Measurements from ENCODE around the gene SP2.

Gene SP2

DNA sequence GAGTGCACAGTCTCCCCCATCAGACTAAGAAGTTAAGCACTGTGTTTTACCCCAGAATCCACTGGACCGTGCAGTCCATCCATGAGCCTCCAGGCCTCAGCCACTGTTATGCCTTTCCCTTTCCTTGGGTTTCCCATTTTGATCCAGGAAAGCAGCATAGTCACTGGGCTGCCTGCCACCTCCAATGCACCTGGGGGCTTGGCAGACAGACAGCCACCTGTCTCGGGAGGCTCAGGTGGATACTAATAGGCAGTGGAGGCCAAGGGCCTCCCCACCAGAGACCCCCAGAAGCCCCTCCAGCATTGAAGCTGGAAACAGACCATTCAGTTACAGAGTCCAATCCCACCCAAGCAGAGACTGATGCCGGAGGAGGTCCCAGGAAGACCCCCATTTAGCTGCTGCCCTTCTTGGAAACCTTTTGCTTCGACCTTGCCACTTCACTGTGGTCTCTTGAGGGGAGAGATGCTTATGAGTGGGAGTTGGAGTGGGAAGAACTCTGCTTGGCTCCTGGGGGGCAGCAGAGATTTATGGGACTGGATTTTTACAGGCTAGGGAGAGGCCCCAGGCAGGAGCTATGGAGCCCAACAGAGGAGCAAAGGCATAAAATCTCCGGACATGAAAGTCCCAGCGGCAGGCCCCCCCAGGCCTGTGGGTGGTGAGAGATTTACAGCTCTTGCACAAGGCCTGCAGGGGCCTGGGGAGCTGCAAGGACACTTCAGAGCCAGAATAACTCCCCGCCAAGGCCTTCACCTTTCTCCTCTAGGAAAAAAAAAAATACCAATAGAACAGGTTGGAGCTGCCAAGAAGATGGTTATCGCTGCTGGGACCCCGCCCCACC is 12.2 kb upstream of the SP2 start:
- H3K4me1 ChIP-seq (ENCODE audit: control insufficient read depth in 1 of 2, insufficient read depth in 2 of 2, low read length in 2 of 2), result peaks cover 5 to 6% of the 10 kb centered on the region in 2 donors
- H3K4me3 ChIP-seq (ENCODE audit: low read depth in 1 of 2, low read length in 2 of 2), result no peak overlapping the region
- no peaks in the 10 kb centered on the region for H3K27me3 ChIP-seq (ENCODE audit: low read depth, low read length)
- no peaks in the 10 kb centered on the region for H3K36me3 ChIP-seq (ENCODE audit: control insufficient read depth in 1 of 2, insufficient read depth in 2 of 2, low read length in 2 of 2)
- H3K9me3 ChIP-seq (ENCODE audit: control insufficient read depth in 1 of 2, low read length in 2 of 2), result no peaks in the 10 kb centered on the region
- no peak overlapping the region for H3K27ac ChIP-seq (ENCODE audit: low read length)

DNA sequence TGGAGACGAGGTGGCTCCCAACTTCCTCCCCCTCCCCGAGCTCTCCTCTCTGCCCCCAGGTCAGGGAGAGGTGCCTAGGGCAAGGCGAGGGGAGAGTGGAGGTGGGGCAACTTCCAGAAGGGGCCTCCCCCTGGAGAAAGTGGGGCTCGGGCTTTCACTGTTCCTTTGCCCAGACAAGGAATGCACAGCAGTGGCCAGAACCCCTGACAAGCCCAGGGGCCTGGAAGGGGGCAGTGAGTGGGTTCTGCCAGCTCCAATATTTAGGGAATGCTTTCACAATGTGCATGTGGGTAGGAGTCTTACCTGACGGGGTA is 11.7 kb upstream of the SP2 start:
- peaks cover 5 to 6% of the 10 kb centered on the region in 2 donors for H3K4me1 ChIP-seq (ENCODE audit: control insufficient read depth in 1 of 2, insufficient read depth in 2 of 2, low read length in 2 of 2)
- no peaks in the 10 kb centered on the region for H3K36me3 ChIP-seq (ENCODE audit: control insufficient read depth in 1 of 2, insufficient read depth in 2 of 2, low read length in 2 of 2)
- H3K4me3 ChIP-seq (ENCODE audit: low read depth in 1 of 2, low read length in 2 of 2), result no peak overlapping the region
- no peaks in the 10 kb centered on the region for H3K27me3 ChIP-seq (ENCODE audit: low read depth, low read length)
- H3K27ac ChIP-seq (ENCODE audit: low read length), result peak overlapping the region; percentile 31
- H3K9me3 ChIP-seq (ENCODE audit: control insufficient read depth in 1 of 2, low read length in 2 of 2), result no peaks in the 10 kb centered on the region

GRCh38 chr17:47884905-47885730 is 10.9 kb upstream of the SP2 start:
- Histone ChIP-seq H3K36me3 (ENCODE audit: control insufficient read depth in 1 of 2, insufficient read depth in 2 of 2, low read length in 2 of 2) (no peaks in the 10 kb centered on the region), H3K27ac (ENCODE audit: low read length) (peak overlapping the region; percentile 31), H3K9me3 (ENCODE audit: control insufficient read depth in 1 of 2, low read length in 2 of 2) (no peaks in the 10 kb centered on the region), H3K4me3 (ENCODE audit: low read depth in 1 of 2, low read length in 2 of 2) (no peak overlapping the region), H3K4me1 (ENCODE audit: control insufficient read depth in 1 of 2, insufficient read depth in 2 of 2, low read length in 2 of 2) (peaks cover 5 to 6% of the 10 kb centered on the region in 2 donors), H3K27me3 (ENCODE audit: low read depth, low read length) (no peaks in the 10 kb centered on the region)

DNA sequence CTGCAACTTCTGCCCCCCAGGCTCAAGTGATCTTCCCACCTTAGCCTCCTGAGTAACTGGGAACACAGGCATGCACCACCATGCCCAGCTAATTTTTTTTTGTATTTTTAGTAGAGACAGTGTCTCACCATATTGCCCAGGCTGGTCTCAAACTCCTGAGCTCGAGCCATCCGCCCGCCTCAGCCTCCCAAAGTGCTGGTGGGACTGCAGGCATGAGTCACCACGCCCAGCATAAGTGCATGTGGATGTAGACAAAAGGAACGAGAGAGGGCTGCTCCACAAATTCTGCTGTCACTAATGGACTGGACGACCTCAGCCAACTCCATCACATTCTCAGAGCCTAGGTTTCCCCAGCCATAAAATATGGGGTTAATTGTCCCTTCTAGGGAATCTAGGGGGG is 7.7 kb upstream of the SP2 start:
- no peaks in the 10 kb centered on the region for H3K36me3 ChIP-seq (ENCODE audit: control insufficient read depth in 1 of 2, insufficient read depth in 2 of 2, low read length in 2 of 2)
- no peaks in the 10 kb centered on the region for H3K9me3 ChIP-seq (ENCODE audit: control insufficient read depth in 1 of 2, low read length in 2 of 2)
- no peak overlapping the region for H3K27ac ChIP-seq (ENCODE audit: low read length)
- H3K4me1 ChIP-seq (ENCODE audit: control insufficient read depth in 1 of 2, insufficient read depth in 2 of 2, low read length in 2 of 2), result no peaks in the 10 kb centered on the region
- H3K27me3 ChIP-seq (ENCODE audit: low read depth, low read length), result no peaks in the 10 kb centered on the region
- no peak overlapping the region for H3K4me3 ChIP-seq (ENCODE audit: low read depth in 1 of 2, low read length in 2 of 2)

DNA sequence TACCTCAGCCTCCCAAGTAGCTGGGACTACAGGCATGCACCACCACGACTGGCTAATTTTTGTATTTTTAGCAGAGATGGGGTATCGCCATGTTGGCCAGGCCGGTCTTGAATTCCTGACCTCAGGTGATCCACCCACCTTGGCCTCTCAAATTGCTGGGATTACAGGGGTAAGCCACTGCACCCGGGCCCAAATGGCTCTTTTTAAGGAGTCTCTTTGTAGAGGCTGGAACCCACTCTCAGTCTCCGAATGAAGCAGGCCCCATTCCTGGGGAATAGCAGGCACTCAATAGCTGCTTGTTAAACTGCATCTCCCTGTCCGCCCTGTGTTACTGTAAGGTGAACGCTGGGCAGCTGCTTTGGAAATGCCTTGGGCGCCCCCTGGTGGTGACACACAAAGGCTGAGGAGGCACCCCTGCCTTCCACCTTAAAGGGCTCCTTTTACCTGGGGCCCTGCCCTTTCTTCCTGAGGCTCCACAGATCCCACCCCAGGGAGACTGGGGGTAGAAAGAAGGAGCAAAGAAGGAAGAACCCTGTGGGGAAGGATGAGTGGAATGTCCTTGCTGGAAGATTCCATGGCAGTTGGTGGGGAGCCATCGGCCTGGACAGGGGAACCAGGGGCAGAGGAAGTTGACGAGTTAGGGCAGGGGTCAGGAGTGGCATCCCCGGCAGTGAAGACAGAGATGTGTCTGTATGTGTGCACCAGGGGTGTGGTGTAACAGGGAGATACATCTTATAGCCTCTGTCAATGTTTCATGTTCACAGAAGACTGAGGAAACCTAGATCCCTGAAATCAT is 6.1 kb upstream of the SP2 start:
- Histone ChIP-seq H3K4me1 (ENCODE audit: control insufficient read depth in 1 of 2, insufficient read depth in 2 of 2, low read length in 2 of 2) (peaks cover 6% of the 10 kb centered on the region in 2 donors), H3K36me3 (ENCODE audit: control insufficient read depth in 1 of 2, insufficient read depth in 2 of 2, low read length in 2 of 2) (no peaks in the 10 kb centered on the region), H3K27ac (ENCODE audit: low read length) (no peak overlapping the region), H3K9me3 (ENCODE audit: control insufficient read depth in 1 of 2, low read length in 2 of 2) (no peaks in the 10 kb centered on the region), H3K27me3 (ENCODE audit: low read depth, low read length) (no peaks in the 10 kb centered on the region), H3K4me3 (ENCODE audit: low read depth in 1 of 2, low read length in 2 of 2) (no peak overlapping the region)

- Histone ChIP-seq H3K4me3 (ENCODE audit: low read depth in 1 of 2, low read length in 2 of 2) (no peak overlapping the region), H3K4me1 (ENCODE audit: control insufficient read depth in 1 of 2, insufficient read depth in 2 of 2, low read length in 2 of 2) (peaks cover 7% of the 10 kb centered on the region in 2 donors), H3K27ac (ENCODE audit: low read length) (no peak overlapping the region), H3K9me3 (ENCODE audit: control insufficient read depth in 1 of 2, low read length in 2 of 2) (no peaks in the 10 kb centered on the region), H3K36me3 (ENCODE audit: control insufficient read depth in 1 of 2, insufficient read depth in 2 of 2, low read length in 2 of 2) (peaks cover 0 to 2% of the 10 kb centered on the region in 2 donors), H3K27me3 (ENCODE audit: low read depth, low read length) (no peaks in the 10 kb centered on the region)
Measured at GRCh38 chr17:47891545-47892088, 4.4 kb upstream of the SP2 start.

DNA sequence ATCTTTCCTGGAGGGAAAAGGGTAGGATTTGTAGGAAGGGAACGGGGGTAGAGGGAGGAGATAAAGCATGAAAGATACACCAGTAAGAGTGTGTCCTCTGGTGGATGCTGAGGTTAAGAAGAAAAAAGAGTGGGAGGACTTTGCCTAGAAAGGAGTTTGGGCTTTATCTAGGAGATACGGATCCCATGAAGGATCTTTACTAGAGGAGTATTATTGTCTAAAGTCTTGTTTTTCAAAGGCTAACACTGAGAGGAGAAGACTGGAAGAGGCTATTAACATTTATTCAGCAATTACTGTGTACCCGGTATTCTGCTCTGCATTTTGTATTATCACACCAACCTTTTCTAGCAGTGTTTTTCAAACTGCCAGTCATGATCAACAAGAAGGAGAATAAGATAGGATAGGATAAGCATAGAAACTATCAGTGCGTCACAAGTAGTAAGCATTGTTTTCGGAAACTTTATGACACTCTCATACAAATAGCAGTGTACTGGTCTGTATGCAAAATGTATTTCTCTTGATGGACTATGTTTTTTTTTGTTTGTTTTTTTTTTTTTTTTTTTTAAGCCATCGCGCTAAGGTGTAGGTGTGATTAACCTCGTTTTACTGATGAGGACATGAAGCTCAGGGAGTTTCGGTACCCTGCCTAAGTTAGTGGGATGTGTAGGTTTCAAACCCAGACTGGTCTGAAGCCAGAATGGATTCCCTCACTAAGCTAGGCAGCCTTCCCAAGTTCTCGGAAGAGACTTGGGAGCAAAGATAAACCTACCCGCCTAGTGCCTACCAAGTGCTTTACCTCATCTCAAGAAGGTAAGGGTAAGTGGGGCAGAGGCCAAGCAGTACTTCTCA is 1.3 kb upstream of the SP2 start:
- H3K9me3 ChIP-seq (ENCODE audit: control insufficient read depth in 1 of 2, low read length in 2 of 2), result no peaks in the 10 kb centered on the region
- H3K4me1 ChIP-seq (ENCODE audit: control insufficient read depth in 1 of 2, insufficient read depth in 2 of 2, low read length in 2 of 2), result peaks cover 17 to 34% of the 10 kb centered on the region in 2 donors
- peak overlapping the region; percentile 89 for H3K27ac ChIP-seq (ENCODE audit: low read length)
- no peaks in the 10 kb centered on the region for H3K27me3 ChIP-seq (ENCODE audit: low read depth, low read length)
- peaks cover 0 to 13% of the 10 kb centered on the region in 2 donors for H3K36me3 ChIP-seq (ENCODE audit: control insufficient read depth in 1 of 2, insufficient read depth in 2 of 2, low read length in 2 of 2)
- H3K4me3 ChIP-seq (ENCODE audit: low read depth in 1 of 2, low read length in 2 of 2), result peak overlapping the region; percentile 82 to 92

DNA sequence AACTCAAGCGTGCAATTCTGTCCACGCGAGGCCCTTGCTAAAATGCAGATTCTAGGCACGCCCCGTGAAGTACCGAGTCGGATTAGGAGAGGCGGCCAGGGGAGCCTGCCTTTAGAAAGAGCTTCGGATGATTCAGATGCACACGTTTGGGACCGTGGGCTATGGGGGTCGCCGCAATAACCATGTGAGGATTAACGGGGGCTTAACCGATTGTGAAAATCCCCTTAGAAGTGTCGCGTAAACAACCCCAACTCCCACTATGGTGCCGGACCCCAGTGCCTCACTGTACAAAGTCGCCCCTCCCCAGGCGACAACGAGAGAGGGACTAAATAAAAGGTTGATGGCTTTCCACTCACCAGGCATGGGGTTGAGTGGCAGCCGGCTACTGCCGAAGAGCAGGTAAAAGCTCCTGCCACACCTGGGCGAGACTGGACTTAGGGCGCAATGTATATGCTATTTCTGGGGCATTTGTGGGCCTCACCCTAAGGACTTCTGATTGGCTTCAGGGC is 635 bp upstream of the SP2 start:
- H3K27ac ChIP-seq (ENCODE audit: low read length), result peak overlapping the region; percentile 89
- no peaks in the 10 kb centered on the region for H3K9me3 ChIP-seq (ENCODE audit: control insufficient read depth in 1 of 2, low read length in 2 of 2)
- peak overlapping the region; percentile 82 to 92 for H3K4me3 ChIP-seq (ENCODE audit: low read depth in 1 of 2, low read length in 2 of 2)
- peaks cover 17 to 37% of the 10 kb centered on the region in 2 donors for H3K4me1 ChIP-seq (ENCODE audit: control insufficient read depth in 1 of 2, insufficient read depth in 2 of 2, low read length in 2 of 2)
- no peaks in the 10 kb centered on the region for H3K27me3 ChIP-seq (ENCODE audit: low read depth, low read length)
- H3K36me3 ChIP-seq (ENCODE audit: control insufficient read depth in 1 of 2, insufficient read depth in 2 of 2, low read length in 2 of 2), result peaks cover 0 to 15% of the 10 kb centered on the region in 2 donors

DNA sequence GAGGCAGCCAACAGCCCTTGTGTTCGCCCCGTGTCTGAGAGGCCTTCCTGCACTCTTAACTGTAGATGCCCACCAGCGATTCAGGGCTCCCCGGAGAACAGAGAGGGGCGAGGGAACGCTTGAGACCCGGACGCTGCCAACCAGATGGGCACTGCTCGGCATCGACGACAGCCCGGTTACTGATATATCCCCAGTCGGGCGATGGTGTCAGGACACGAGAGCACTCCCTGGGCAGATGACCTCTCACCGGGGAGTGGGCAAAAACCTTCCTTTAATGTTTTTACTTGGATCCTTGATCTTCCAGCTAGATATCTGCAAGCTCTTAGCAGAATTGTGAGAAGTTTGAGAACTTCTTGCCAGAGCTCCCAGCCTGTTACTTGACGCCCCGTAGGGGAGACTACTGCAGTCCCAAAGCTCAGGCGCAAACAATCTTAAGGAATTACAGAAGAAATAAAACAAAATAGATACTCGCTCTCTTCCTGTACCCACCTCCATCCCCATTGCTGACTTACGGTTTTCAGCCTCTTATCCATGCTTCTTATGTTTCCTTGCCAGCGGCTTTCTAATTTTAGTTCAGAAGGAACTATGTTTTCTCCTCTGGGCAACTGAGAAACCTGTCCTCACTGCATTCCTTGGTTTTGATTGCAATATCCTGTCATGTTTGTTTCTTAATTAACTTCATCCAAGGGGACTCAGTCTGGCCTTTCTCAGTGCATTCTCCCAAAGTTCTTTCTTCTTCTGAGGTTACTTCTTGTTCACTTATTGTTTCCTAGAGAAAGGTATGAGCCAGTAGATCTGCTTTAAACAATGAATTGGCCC is 845 bp downstream of the SP2 start:
- Histone ChIP-seq H3K4me1 (ENCODE audit: control insufficient read depth in 1 of 2, insufficient read depth in 2 of 2, low read length in 2 of 2) (peaks cover 17 to 37% of the 10 kb centered on the region in 2 donors), H3K4me3 (ENCODE audit: low read depth in 1 of 2, low read length in 2 of 2) (peak overlapping the region; percentile 92 to 96), H3K27me3 (ENCODE audit: low read depth, low read length) (no peaks in the 10 kb centered on the region), H3K9me3 (ENCODE audit: control insufficient read depth in 1 of 2, low read length in 2 of 2) (no peaks in the 10 kb centered on the region), H3K27ac (ENCODE audit: low read length) (peak overlapping the region; percentile 98), H3K36me3 (ENCODE audit: control insufficient read depth in 1 of 2, insufficient read depth in 2 of 2, low read length in 2 of 2) (peaks cover 0 to 15% of the 10 kb centered on the region in 2 donors)
